ENCODE measurements around the gene SGIP1.

Gene SGIP1

GRCh38 chr1:66517959-66518358 is 16.0 kb upstream of the SGIP1 start:
- TF ChIP-seq CTCF (IDR thresholded peaks at IDR 0.05; ENCODE audit: low read depth, low read length, poor library complexity, severe bottlenecking) (no peak), EZH2phosphoT487 (IDR thresholded peaks at IDR 0.05; ENCODE audit: borderline replicate concordance, low read length) (no peak)
- Histone ChIP-seq H3K36me3 (ENCODE audit: control insufficient read depth, low read length) (no peaks in the 10 kb centered on the region), H3K4me1 (ENCODE audit: control insufficient read depth, low read length) (no peaks in the 10 kb centered on the region)

GRCh38 chr1:66518654-66519053 is 15.3 kb upstream of the SGIP1 start:
- Histone ChIP-seq H3K27ac (ENCODE audit: low read depth, low read length) (no peak overlapping the region), H3K4me3 (ENCODE audit: low read length) (no peak overlapping the region), H3K9me2 (replicated peaks; ENCODE audit: control insufficient read depth, low read length) (no peaks in the 10 kb centered on the region), H3K36me3 (ENCODE audit: control insufficient read depth, low read length) (no peaks in the 10 kb centered on the region), H3K9me3 (ENCODE audit: control insufficient read depth, insufficient read depth, low read length) (no peaks in the 10 kb centered on the region), H3K4me1 (ENCODE audit: control insufficient read depth, low read length) (no peaks in the 10 kb centered on the region), H4K20me1 (ENCODE audit: control insufficient read depth, insufficient read depth, low read depth, low read length) (no peaks in the 10 kb centered on the region), H3K79me2 (ENCODE audit: control insufficient read depth, low read length) (no peaks in the 10 kb centered on the region), H3K4me2 (ENCODE audit: low read length) (no peak overlapping the region), H3K27me3 (ENCODE audit: control insufficient read depth, low read length) (no peaks in the 10 kb centered on the region), H3F3A (ENCODE audit: control insufficient read depth, insufficient read depth) (no peaks in the 10 kb centered on the region)
- no peak for TF ChIP-seq CTCF (IDR thresholded peaks at IDR 0.05; ENCODE audit: low read depth, low read length, poor library complexity, severe bottlenecking)

More at GRCh38 chr1:66517959-66518358, 16.0 kb upstream of the SGIP1 start:
- no peaks in the 10 kb centered on the region for H4K20me1 ChIP-seq (ENCODE audit: control insufficient read depth, insufficient read depth, low read depth, low read length)
- H3K27me3 ChIP-seq (ENCODE audit: control insufficient read depth, low read length), result no peaks in the 10 kb centered on the region
- no peak overlapping the region for H3K4me3 ChIP-seq (ENCODE audit: low read length)
- no peaks in the 10 kb centered on the region for H3K9me3 ChIP-seq (ENCODE audit: control insufficient read depth, insufficient read depth, low read length)
- H3K79me2 ChIP-seq (ENCODE audit: control insufficient read depth, low read length), result no peaks in the 10 kb centered on the region
- no peaks in the 10 kb centered on the region for H3K9me2 ChIP-seq (replicated peaks; ENCODE audit: control insufficient read depth, low read length)
- H3K27ac ChIP-seq (ENCODE audit: low read depth, low read length), result no peak overlapping the region
- H3F3A ChIP-seq (ENCODE audit: control insufficient read depth, insufficient read depth), result no peaks in the 10 kb centered on the region
- H3K4me2 ChIP-seq (ENCODE audit: low read length), result no peak overlapping the region

GRCh38 chr1:66519992-66520391 is 14.0 kb upstream of the SGIP1 start:
- Histone ChIP-seq H3K27me3 (ENCODE audit: control insufficient read depth, low read length) (no peaks in the 10 kb centered on the region), H3K9me2 (replicated peaks; ENCODE audit: control insufficient read depth, low read length) (no peaks in the 10 kb centered on the region), H3K36me3 (ENCODE audit: control insufficient read depth, low read length) (no peaks in the 10 kb centered on the region), H3K9me3 (ENCODE audit: control insufficient read depth, insufficient read depth, low read length) (no peaks in the 10 kb centered on the region), H3K4me1 (ENCODE audit: control insufficient read depth, low read length) (no peaks in the 10 kb centered on the region), H3K4me2 (ENCODE audit: low read length) (no peak overlapping the region), H3K79me2 (ENCODE audit: control insufficient read depth, low read length) (no peaks in the 10 kb centered on the region), H3F3A (ENCODE audit: control insufficient read depth, insufficient read depth) (no peaks in the 10 kb centered on the region), H3K4me3 (ENCODE audit: low read length) (no peak overlapping the region), H4K20me1 (ENCODE audit: control insufficient read depth, insufficient read depth, low read depth, low read length) (no peaks in the 10 kb centered on the region), H3K27ac (ENCODE audit: low read depth, low read length) (no peak overlapping the region)
- TF ChIP-seq EZH2phosphoT487 (IDR thresholded peaks at IDR 0.05; ENCODE audit: borderline replicate concordance, low read length) (no peak), CTCF (IDR thresholded peaks at IDR 0.05; ENCODE audit: low read depth, low read length, poor library complexity, severe bottlenecking) (no peak)

- Histone ChIP-seq H3K27ac (ENCODE audit: low read depth, low read length) (no peak overlapping the region), H4K20me1 (ENCODE audit: control insufficient read depth, insufficient read depth, low read depth, low read length) (no peaks in the 10 kb centered on the region), H3K4me2 (ENCODE audit: low read length) (no peak overlapping the region), H3K9me3 (ENCODE audit: control insufficient read depth, insufficient read depth, low read length) (no peaks in the 10 kb centered on the region), H3K79me2 (ENCODE audit: control insufficient read depth, low read length) (no peaks in the 10 kb centered on the region), H3K36me3 (ENCODE audit: control insufficient read depth, low read length) (no peaks in the 10 kb centered on the region), H3K4me3 (ENCODE audit: low read length) (no peak overlapping the region), H3F3A (ENCODE audit: control insufficient read depth, insufficient read depth) (no peaks in the 10 kb centered on the region), H3K9me2 (replicated peaks; ENCODE audit: control insufficient read depth, low read length) (no peaks in the 10 kb centered on the region), H3K4me1 (ENCODE audit: control insufficient read depth, low read length) (no peaks in the 10 kb centered on the region), H3K27me3 (ENCODE audit: control insufficient read depth, low read length) (no peaks in the 10 kb centered on the region)
- no peak for TF ChIP-seq EZH2phosphoT487 (IDR thresholded peaks at IDR 0.05; ENCODE audit: borderline replicate concordance, low read length)
- no peak for TF ChIP-seq CTCF (IDR thresholded peaks at IDR 0.05; ENCODE audit: low read depth, low read length, poor library complexity, severe bottlenecking)
Observed at GRCh38 chr1:66520655-66521054, 13.3 kb upstream of the SGIP1 start.

Measured in DOHH2 (cell line).